GM08714 (cell line): ENCODE results near the gene SLC38A4.

Source experiments
- H3K4me3 ChIP-seq: fragments of 200-500 bp; sonication (Bioruptor generic); 2 replicates; pipeline ENCODE4 v1.5.1; 2014; ENCODE audit warnings: mild to moderate bottlenecking, low read length, inconsistent platforms
- ZNF274 ChIP-seq: IDR thresholded peaks from 2 replicates; pipeline ENCODE4 v1.6.1; 2012; ENCODE audit warnings: mild to moderate bottlenecking, low read depth, low read length

Gene SLC38A4

DNA sequence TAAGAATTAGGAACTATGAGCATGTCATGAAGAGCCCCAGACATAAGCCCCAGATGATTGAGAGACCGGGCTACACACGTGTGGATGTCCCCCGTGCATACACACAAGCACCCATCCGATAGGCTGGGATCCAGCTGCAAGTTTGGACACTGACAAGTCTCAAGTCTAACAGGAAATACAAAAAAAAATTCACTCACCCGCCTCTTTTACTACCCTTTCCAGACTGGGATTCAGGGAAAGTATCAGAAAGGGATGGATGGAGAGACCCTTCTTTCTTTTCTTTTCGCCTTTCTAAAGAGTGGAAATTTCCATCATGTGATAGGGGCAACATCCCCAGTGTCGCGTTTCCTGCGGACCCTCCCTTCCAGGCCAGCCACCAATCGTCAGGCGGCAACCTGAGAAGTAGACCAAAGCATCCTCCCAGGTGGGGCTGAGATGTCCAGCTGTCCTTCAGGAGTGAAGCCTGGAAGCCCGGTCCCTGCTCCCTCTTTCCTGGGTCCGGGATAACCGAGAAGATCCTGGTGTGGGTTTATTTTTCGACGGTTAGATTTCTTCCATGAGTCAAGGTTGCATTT, 6.4 kb upstream of the SLC38A4 start:
- no peak for TF ChIP-seq ZNF274
- H3K4me3 ChIP-seq: no peak overlapping the region

- TF ChIP-seq ZNF274: no peak
- no peak overlapping the region for H3K4me3 ChIP-seq
These were observed 5.7 kb upstream of the SLC38A4 start for GRCh38 chr12:46831335-46832129.

DNA sequence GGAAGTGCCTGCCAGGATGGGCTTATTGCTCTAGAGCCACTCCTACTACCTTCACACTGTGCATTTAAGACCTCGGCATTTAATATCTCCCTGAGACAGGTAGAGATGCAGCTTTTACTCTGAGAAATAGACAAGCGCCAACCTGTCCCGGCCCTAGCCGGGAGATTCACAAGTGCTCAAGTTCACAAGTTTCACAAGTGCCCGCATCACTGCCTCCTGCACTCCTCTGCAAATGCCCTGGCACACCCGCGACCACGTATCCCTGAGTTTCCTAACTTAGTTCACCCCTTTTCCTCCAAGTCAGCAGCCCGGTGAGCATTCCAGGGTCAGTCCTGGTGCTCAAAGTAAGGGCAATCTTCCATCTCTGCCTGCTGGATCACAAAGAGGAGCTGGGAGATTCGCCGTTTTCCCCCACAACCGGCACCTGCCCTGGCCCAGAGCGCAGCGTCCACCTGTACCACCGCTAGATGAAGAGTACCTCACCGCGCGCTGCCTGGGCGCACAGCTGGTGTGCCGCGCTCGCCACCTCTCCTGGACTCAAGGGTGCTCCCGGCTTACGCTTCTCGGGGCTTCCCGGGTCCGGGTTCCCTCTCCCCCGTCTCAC, 5.0 kb upstream of the SLC38A4 start:
- no peak overlapping the region for H3K4me3 ChIP-seq
- TF ChIP-seq ZNF274: no peak

GRCh38 chr12:46824709-46825108, 1.1 kb downstream of the SLC38A4 start:
- TF ChIP-seq ZNF274: no peak
- no peak overlapping the region for H3K4me3 ChIP-seq

- no peak for TF ChIP-seq ZNF274
- no peak overlapping the region for H3K4me3 ChIP-seq
These were observed 7.2 kb downstream of the SLC38A4 start for GRCh38 chr12:46818642-46819041.

DNA sequence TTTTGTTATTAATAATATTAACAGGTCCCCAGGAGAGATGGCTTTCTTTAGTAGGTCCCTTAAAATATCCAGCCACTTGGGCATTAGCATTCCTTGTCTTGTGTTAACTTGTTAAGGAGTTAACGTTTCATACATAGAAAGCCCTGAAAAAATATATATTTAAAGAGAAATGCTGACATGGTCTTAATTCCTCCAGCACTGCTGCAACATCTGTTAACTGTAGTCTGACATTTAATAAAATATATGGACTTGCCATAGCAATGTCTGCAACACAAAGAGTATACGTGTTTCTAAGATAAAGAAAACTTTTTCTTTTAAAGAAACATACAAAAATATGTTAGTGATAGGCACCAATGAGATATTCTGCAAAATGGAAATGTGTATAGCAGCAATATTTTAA, 10.0 kb downstream of the SLC38A4 start:
- H3K4me3 ChIP-seq: no peak overlapping the region
- TF ChIP-seq ZNF274: no peak

GRCh38 chr12:46814143-46814542, 11.7 kb downstream of the SLC38A4 start:
- H3K4me3 ChIP-seq: no peak overlapping the region
- no peak for TF ChIP-seq ZNF274

DNA sequence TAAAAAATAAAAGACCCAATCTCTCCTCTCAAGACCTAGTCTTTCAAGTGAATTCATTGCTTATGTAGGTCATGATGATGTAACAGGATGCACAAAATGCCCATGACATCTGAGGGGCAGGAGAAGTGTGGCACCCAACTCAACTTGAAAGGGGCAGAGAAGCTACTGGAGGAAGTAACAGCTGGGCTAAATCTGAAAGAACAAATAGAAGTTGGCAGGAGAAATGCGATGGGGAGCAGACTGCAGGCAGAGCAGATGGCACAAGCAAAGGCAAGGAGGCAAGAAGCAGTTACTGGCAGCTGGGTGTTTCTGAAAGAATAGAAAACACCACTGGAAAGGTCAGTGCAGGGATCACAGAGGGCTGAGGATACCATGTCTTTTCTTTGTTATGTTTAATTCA, 14.6 kb downstream of the SLC38A4 start:
- no peak for TF ChIP-seq ZNF274
- no peak overlapping the region for H3K4me3 ChIP-seq

DNA sequence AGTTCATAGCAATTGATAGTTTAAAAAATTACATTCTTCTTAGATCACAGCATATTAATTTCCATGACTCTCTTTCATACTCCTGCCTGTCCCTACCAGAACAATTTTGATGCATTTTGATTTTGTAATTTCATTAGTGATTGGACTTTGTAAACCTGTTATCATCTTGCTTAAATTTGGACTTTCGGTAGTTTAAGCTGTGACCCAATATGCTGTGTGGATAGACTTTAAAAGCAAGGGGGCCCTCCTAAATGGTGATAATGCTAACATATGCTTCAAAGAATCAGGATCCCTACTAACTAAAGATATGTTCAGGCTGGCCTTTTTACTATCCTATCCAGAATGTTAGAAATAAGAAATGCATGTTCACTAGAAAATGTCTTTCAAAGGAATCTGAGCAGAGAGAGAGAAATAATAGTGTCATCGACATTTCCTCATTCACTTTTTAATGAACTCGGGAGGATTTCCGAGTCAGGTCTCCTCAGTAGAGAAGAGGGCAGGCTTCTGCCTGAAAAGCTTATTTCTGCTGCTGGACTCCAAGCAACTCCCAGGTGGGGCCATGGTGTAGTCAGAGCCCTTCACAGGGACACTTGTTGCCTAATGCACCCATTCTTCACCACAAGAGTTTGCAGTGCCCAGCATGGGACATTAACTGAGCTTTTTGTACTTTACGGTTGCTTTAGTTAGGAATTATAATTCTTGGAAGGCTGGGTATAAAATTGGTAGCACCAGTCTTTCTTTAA, 16.7 kb downstream of the SLC38A4 start:
- H3K4me3 ChIP-seq: no peak overlapping the region
- TF ChIP-seq ZNF274: no peak

DNA sequence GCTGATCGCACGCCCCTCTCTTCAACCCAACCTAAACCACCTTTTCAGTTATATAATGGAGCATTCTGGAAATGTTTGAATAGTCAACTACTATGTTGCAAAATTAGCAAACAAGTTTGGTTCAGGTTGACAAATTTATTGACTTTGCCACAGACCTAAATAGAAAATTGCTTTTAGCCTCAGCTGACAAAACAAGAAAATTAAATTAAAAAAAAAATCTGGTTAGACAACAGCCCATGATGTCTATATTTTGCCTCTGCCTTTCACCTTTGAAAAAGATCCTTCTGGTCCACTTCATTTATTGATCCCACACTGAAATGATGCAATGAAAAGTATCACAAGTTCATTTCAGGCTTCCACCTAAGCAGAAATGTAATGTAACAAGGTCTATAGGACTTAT, 17.5 kb downstream of the SLC38A4 start:
- no peak overlapping the region for H3K4me3 ChIP-seq
- TF ChIP-seq ZNF274: no peak

- TF ChIP-seq ZNF274: no peak
- no peak overlapping the region for H3K4me3 ChIP-seq
These were observed 21.7 kb downstream of the SLC38A4 start for GRCh38 chr12:46804054-46804453.

GRCh38 chr12:46803517-46803916, 22.3 kb downstream of the SLC38A4 start:
- H3K4me3 ChIP-seq: no peak overlapping the region
- TF ChIP-seq ZNF274: no peak

- no peak for TF ChIP-seq ZNF274
- no peak overlapping the region for H3K4me3 ChIP-seq
These were observed 24.5 kb downstream of the SLC38A4 start for GRCh38 chr12:46801293-46801692.

GRCh38 chr12:46800160-46800559, 25.6 kb downstream of the SLC38A4 start:
- no peak overlapping the region for H3K4me3 ChIP-seq
- no peak for TF ChIP-seq ZNF274
